K562 (cell line): ENCODE results near the gene ARL6IP1.
"Not testable (repeated sequence)": the region's sequence is repeated elsewhere in the genome, so short reads cannot be mapped to it uniquely, and the experiment has no call there.

Experiments used
- HOXB6 ChIP-seq: fragments of 250-450 bp; sonication (Bioruptor Pico); IDR thresholded peaks from 2 replicates; pipeline ENCODE4 v1.5.1; 2022; ENCODE audit warnings: mild to moderate bottlenecking, borderline replicate concordance
- POLR2AphosphoS2 ChIP-seq: IDR thresholded peaks from 2 replicates; pipeline ENCODE4 v1.6.1; 2012; ENCODE audit warnings: low read length, improper control_type of control experiment
- RBM34 ChIP-seq: fragments of 200-400 bp; formaldehyde crosslinking; IDR thresholded peaks from 2 replicates; pipeline ENCODE4 v1.6.1; 2018; ENCODE audit warnings: low read length, borderline replicate concordance; ENCODE audit not compliant: insufficient read depth
- SOX6 ChIP-seq: fragments of 450-650 bp; IDR thresholded peaks from 2 replicates; pipeline ENCODE4 v1.6.1; 2014; ENCODE audit warnings: mild to moderate bottlenecking
- ZFP36 ChIP-seq: fragments of 150-350 bp; IDR thresholded peaks from 2 replicates; pipeline ENCODE4 v1.6.1; 2018; ENCODE audit warnings: low read length, low read depth; ENCODE audit not compliant: partially characterized antibody
- ZFX ChIP-seq: sonication (generic); formaldehyde crosslinking; IDR thresholded peaks from 2 replicates; pipeline ENCODE4 v1.8.0; 2022; ENCODE audit warnings: mild to moderate bottlenecking, missing genetic modification reagents, moderate library complexity
- ZNF282 ChIP-seq: sonication (generic); formaldehyde crosslinking; IDR thresholded peaks from 2 replicates; pipeline ENCODE4 v1.8.1; 2023; ENCODE audit warnings: missing genetic modification reagents
- TF ChIP-seq, protein P1 (sequence below): sonication (generic); formaldehyde crosslinking; IDR thresholded peaks from 2 replicates; pipeline ENCODE4 v1.8.1; 2023; ENCODE audit warnings: mild to moderate bottlenecking, missing genetic modification reagents

DNA sequence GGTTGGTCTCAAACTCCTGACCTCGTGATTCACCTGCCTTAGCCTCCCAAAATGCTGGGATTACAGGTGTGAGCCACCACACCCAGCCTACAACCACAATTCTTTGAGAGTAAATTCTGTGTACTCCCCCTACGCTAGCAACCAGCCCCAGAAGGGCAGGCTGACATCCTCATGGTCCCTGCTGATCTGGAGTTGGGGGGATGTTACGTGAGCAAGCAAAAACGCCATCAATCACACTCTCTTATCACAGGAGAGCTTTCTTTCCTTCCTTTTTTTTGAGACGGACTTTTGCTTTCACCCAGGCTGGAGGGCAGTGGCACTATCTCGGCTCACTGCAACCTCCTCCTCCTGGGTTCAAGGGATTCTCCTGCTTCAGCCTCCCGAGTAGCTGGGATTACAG lies 29.2 kb downstream of the ARL6IP1 start:
- not testable (repeated sequence) for TF ChIP-seq HOXB6 (CRISPR knock-in tag); ZFX (CRISPR knock-in tag); ZFP36; RBM34; ZNF282 (CRISPR knock-in tag); SOX6; POLR2AphosphoS2
- TF ChIP-seq, protein P1, sequence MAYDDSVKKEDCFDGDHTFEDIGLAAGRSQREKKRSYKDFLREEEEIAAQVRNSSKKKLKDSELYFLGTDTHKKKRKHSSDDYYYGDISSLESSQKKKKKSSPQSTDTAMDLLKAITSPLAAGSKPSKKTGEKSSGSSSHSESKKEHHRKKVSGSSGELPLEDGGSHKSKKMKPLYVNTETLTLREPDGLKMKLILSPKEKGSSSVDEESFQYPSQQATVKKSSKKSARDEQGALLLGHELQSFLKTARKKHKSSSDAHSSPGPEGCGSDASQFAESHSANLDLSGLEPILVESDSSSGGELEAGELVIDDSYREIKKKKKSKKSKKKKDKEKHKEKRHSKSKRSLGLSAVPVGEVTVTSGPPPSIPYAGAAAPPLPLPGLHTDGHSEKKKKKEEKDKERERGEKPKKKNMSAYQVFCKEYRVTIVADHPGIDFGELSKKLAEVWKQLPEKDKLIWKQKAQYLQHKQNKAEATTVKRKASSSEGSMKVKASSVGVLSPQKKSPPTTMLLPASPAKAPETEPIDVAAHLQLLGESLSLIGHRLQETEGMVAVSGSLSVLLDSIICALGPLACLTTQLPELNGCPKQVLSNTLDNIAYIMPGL (CRISPR knock-in tag): not testable (repeated sequence)
